GM12865 (cell line): ENCODE results near the gene OR2T6.
A peak's percentile ranks its signal among the peaks of the same experiment; 100 is the strongest.
"Not testable (repeated sequence)": the region's sequence is repeated elsewhere in the genome, so short reads cannot be mapped to it uniquely, and the experiment has no call there.

Source experiments
- DNase-seq: peaks from one replicate; pipeline ENCODE4 v3.0.0; 2010; ENCODE audit warnings: low read depth
- H3K4me3 ChIP-seq: 2 replicates; pipeline ENCODE4 v1.5.1; 2011; ENCODE audit warnings: mild to moderate bottlenecking, low read depth, low read length, control low read depth
- TF ChIP-seq, protein P1 (sequence below): IDR thresholded peaks from 2 replicates; pipeline ENCODE4 v1.5.1; 2011; ENCODE audit warnings: low read length, control low read depth, low read depth, inconsistent platforms; ENCODE audit not compliant: insufficient read depth; ENCODE audit errors: missing control alignments

Gene OR2T6

GRCh38 chr1:248406721-248407692, 31.5 kb downstream of the OR2T6 start:
- DNase-seq = no peak
- no peak overlapping the region for H3K4me3 ChIP-seq
- TF ChIP-seq, protein P1, sequence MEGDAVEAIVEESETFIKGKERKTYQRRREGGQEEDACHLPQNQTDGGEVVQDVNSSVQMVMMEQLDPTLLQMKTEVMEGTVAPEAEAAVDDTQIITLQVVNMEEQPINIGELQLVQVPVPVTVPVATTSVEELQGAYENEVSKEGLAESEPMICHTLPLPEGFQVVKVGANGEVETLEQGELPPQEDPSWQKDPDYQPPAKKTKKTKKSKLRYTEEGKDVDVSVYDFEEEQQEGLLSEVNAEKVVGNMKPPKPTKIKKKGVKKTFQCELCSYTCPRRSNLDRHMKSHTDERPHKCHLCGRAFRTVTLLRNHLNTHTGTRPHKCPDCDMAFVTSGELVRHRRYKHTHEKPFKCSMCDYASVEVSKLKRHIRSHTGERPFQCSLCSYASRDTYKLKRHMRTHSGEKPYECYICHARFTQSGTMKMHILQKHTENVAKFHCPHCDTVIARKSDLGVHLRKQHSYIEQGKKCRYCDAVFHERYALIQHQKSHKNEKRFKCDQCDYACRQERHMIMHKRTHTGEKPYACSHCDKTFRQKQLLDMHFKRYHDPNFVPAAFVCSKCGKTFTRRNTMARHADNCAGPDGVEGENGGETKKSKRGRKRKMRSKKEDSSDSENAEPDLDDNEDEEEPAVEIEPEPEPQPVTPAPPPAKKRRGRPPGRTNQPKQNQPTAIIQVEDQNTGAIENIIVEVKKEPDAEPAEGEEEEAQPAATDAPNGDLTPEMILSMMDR = no peak

DNA sequence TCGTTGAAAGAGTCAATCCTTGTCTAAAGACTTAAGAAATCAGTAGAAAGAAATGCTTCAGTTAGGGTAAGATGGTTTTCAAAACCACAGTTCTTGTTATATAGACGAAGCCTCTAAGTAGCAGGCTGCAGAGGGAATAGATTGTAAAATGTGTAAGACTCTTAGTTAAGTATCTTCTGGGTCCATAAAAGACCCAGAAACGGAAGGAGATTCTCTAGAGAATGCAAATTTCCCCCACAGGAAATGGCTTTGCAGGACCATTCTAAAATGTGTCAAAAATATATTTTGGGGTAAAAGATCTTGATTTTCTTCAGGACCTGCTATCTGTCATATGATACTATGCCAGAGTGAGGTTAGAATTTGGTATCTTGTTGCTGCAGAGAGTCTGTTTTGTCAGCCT, 40.7 kb downstream of the OR2T6 start:
- H3K4me3 ChIP-seq = no peak overlapping the region
- TF ChIP-seq, protein P1 = no peak
- DNase-seq = no peak

DNA sequence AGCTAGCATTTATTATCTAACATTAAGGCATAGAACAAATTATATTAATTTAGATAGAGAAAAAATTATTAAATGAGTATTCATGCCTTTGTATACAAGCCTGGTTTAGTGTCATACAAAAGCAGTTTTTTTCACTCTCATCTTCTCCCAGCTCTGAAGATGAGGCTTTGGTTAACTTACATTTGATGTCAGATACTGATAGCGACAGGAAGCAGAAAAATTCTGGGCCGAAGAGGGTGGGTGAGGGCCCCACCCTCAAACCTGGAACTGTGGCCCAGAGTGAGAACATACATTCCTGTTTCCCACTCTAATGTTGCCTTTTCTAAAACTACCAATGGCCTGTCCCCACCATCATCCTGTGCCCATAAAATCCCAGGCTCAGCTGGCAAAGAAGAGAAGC, 42.3 kb downstream of the OR2T6 start:
- TF ChIP-seq, protein P1 = no peak
- DNase-seq = no peak
- H3K4me3 ChIP-seq = no peak overlapping the region

- TF ChIP-seq, protein P1 = no peak
- H3K4me3 ChIP-seq = no peak overlapping the region
- DNase-seq = no peak
Observed at GRCh38 chr1:248421384-248421783, 45.8 kb downstream of the OR2T6 start.

DNA sequence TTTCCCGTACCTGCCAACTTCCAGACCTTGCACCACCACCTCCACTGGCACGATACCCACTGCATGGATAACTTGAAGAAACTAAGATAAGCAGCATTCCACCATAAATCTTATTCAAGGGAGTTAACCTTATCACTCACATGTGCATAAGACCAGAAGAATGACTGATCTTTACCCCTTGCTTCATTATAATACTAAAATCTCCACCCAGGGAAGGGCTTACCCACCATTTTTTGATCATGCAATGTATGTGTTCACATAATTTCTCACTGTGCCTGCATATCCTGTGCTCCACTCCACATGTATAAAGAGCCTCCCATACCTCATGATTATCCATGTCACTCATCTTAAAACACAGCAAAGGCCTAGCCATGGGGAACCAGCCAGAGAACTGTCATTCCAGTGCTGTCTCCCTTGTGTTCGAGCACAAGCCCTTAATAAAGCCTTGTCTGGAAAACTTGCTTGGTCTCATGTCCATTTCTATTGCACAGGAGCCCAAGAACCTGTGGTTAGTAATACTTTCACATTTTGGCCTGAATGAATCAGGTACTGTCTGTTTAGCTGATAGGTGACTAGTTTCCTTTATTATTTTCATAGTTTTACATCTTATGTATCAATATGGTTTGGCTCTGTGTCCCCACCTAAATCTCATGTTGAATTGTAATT, 52.1 kb downstream of the OR2T6 start:
- DNase-seq, H3K4me3 ChIP-seq: not testable (repeated sequence)

GRCh38 chr1:248428192-248428533, 52.6 kb downstream of the OR2T6 start:
- not testable (repeated sequence) for H3K4me3 ChIP-seq
- peak; percentile 35 for DNase-seq

DNA sequence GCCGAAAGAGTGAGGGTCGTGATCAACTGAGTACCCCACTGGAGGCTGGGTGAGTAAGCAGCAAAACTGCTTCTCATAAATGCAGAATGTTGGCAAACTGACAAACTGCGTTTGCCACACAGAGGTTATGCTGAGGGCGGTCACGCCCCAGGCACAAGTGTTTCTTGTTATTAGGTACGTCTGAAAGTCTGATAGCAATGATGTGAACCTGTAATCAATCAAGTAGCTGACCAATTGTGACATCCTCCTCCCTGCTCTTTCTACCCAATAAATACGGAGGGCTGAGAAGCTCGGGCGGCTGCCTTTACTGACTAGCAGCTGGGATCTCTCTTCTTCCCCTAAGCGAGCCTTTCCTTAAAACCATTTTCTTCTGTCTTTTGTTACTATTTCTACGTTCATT, 56.1 kb downstream of the OR2T6 start:
- H3K4me3 ChIP-seq, DNase-seq: not testable (repeated sequence)

DNA sequence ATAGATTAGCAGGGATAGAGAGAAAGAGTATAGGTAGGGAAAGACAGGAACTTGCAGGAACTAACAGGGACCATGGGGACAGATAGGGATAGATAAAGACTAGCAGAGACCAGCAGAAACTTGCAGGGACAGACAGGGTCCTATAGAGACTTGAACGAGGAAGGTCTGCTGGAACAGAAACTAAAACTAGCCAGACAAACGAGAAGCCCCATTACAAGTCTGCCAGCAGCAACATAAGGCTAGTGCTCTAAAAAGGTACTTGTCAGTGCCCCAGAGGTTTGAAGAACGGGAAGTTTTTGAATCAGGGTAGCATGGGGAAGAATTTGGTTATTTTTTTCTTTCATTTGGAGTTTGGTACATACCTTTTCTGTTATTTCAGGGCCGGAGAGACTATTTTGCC, 56.7 kb downstream of the OR2T6 start:
- peak; percentile 45 for DNase-seq
- not testable (repeated sequence) for H3K4me3 ChIP-seq

DNA sequence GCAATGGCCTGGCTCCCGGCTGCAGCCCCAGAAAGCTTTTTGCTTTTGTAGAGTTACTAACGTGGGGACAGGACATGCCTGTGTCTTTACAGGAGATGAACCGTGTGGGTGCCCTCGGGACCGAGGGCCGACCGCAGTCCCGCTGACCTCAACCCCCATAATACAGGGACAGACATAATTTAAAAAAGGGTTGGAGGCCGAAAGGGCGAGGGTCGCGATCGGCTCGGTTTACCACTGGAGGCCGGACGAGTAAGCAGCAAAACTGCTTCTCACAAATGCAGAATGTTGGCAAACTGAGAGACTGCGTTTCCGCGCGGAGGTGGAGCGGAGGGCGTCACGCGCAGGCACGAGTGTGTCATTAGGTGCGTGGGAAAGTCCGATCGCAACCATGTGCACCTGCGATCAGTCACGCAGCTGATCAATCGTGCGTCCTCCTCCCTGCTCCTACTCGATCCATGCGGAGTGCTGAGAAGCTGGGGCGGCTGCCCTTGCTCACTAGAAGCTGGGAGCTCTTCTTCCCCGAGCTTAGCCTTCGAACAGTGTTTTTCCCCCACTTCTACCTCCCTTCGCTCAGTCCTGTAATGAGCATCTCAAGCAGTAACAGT, 58.4 kb downstream of the OR2T6 start:
- not testable (repeated sequence) for DNase-seq, H3K4me3 ChIP-seq

GRCh38 chr1:248434913-248435312, 59.4 kb downstream of the OR2T6 start:
- not testable (repeated sequence) for H3K4me3 ChIP-seq
- DNase-seq = peak; percentile 27

DNA sequence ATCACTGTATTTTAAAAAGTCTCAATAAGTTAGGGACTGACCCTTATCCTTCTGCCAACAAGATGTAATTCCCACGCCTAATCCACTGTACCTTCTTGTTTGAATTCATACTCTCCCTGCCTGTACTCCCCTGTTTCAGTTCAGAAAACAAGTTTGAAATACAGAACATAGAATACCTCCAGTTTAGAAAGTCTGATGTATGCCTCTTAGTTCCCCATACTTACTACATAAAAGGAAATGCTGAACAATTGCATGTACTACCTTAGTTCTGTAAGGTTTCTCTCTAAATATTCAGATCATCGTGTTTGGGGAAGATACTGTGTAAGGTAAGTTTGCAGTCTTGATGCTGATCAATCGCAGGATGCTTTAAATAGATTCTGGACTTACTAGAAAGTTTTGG, 60.8 kb downstream of the OR2T6 start:
- H3K4me3 ChIP-seq, DNase-seq: not testable (repeated sequence)

- DNase-seq, H3K4me3 ChIP-seq: not testable (repeated sequence)
Observed at GRCh38 chr1:248438668-248439067, 63.1 kb downstream of the OR2T6 start.

DNA sequence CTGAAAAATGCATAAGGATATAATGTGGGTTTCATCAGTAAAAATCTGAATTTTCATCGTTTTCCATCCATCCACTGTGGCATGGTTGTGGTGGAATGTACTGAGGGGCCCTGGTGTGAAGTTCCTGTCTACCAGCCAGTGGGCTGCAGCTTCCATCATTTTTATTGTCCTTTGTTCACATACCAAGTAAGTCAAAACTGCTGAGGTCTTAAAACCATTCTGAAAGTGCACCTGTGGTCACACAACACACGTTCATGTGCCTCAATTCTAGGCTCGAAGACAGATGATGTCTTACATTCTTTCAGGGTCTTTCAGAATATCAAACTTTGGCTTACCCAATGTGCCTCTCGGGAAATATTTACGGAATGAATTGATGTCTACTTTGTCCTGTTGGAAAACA, 63.7 kb downstream of the OR2T6 start:
- not testable (repeated sequence) for DNase-seq

More for the DNA sequence above, 63.7 kb downstream of the OR2T6 start:
- not testable (repeated sequence) for H3K4me3 ChIP-seq
